IPS-NIHi7 (cell line): ENCODE results near the gene FRMD5.

ENCODE experiments used
- DNase-seq: peaks from one replicate; pipeline ENCODE4 v3.0.0; 2012; ENCODE audit warnings: mixed read lengths; ENCODE audit errors: extremely low spot score

FRMD5 gene

DNA sequence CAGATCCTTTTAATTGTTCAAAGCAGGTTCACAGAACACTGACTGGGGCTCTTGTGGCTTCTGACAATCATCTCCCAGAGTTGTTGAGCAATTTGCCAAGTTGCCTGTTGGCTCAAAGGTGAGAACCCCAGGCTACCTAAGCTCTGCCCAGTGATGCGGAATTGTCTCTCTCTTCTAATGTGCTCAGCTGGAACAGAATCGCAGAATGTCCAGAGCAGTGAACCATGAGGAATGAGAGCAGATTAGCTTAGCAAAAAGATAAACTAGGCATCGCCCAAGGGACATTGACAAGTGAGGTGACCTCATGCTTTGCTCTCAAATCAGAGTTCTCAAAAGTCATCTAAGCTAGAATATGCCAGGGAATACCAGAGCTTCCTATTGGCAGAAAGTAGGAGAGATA, 220.2 kb downstream of the FRMD5 start:
- DNase-seq: no peak

GRCh38 chr15:43969802-43970375, 225.2 kb downstream of the FRMD5 start:
- no peak for DNase-seq

DNA sequence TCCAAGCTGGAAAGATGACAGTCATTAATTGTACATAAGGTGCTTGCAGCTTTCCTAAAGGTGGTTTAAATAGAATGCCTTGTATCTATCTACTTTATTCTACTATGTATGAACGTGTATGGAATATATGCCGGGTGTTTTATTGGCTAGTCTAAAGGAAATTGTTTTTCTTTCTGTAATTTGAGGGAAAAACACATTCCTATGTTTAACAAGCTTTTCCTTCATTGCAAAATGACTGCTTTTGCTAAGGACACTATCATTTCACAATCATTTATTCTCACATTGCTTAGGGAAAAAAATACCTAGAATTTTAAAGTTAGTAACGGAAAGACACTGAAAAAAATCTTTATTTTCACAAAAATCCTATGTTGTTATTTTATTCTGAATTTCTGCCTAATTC, 226.5 kb downstream of the FRMD5 start:
- DNase-seq: no peak

GRCh38 chr15:43966646-43967045, 228.4 kb downstream of the FRMD5 start:
- no peak for DNase-seq

DNA sequence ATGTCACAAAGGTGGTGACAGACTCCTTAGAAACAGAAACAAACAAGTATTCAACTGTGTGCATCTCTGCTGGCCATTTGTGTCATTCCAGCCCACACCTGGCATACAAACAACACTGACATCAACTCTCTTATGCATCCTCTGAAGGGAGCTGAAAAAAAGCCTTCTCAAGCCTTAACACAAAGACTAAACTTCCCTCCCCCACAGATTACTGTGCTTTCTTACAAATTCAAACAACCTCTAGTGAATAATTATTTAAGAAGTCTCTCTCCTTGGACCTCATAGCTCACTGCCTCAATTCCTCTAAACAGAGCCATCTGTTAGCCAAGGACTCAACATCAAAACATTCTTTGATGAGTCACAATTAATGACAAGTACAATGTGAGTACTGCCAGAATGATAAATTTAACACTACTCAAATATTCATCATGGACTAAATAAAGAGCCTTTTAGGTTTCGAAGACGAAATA, 236.2 kb downstream of the FRMD5 start:
- no peak for DNase-seq

DNA sequence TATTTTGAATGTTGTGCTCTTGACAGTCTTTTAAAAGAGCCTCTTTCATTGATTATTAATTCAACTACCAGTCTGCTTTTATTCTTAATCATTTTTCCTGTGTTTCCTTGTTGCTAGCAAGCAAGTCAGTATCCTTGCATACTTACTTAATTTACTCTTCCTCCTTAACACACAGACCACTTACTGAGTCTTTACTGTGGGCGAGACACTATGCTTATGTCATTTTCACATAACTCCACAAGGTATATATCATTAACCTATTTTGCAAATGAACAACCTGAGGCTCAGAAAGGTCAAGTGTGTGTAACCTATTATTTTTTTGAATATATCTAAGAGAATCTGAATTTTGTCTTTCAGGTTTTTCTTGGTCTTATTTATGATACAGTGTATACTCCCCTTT, 237.3 kb downstream of the FRMD5 start:
- no peak for DNase-seq

DNA sequence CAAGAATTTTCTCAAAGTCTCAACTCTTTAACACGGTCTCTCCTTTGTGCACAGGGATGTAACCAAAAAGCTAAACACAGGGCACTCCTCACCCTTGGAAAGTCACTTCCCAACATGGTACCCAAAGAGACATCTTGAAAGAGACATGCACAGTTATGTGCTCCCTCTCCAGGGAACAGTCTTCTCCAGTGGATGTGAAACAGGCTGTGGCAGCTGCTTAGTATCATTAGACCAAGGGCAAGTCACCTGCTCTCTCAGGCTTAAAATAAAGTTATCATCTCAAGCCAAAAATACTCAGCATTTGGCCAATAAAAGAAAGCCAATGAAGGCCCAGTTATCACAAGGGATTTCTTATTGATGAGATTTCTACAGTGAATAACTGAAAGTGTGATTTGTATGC, 239.9 kb downstream of the FRMD5 start:
- no peak for DNase-seq

DNA sequence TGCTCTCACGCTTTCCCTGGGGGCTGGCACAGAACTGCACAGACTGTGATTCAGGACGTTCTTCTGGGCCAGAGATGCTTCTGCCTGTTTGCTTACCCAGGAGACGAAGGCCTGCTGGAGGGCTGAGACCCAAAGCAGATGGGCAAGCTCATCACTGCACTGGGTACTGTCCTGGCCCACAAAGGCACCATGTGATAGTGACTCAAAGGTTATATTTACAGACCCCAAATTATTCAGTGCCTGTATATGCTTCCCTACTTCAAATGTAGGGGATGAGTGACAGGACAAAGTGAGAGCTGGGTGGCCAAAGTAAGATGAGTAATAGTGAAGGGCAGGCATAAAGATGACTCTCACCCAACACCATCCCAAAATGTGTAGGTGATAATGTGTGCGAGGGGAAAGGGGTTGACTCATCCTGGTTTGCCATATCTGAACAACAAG, 240.9 kb downstream of the FRMD5 start:
- DNase-seq: no peak

GRCh38 chr15:43953402-43953801, 241.7 kb downstream of the FRMD5 start:
- DNase-seq: no peak

- no peak for DNase-seq
Observed at GRCh38 chr15:43950531-43950930, 244.5 kb downstream of the FRMD5 start.

DNA sequence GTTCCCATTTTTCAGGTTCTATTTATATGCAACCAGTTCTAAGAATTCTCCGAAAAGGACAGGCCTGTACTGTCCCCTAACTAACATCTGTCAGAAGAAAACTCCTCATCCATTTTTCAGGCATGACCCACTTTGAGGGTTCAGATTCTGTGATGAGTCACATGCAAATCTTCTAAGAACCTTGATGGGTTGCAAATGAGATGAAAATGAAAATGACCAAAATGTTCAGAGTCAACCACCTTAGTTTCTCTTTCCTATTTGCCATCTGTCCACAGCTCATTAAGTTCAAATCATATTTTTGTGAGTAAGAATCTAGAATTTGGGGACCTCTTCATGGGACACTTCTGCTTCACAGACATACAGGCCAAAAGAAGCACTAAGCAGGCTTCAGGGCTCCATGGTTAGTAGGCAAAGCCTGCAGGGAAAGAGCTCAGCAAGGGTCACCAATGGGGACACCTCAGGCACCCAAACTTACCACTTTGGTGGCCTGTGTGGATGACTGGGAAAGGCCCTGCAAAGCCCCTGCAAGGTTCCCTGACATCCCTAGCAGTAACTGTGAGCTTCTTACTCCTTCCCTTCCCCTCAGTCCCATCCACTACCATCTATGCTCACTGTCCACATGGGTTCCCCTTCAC, 246.3 kb downstream of the FRMD5 start:
- no peak for DNase-seq

GRCh38 chr15:43943511-43943910, 251.6 kb downstream of the FRMD5 start:
- no peak for DNase-seq

GRCh38 chr15:43942194-43942593, 252.9 kb downstream of the FRMD5 start:
- no peak for DNase-seq

GRCh38 chr15:43941555-43941954, 253.5 kb downstream of the FRMD5 start:
- no peak for DNase-seq

- DNase-seq: no peak
Observed at GRCh38 chr15:43941071-43941470, 254.0 kb downstream of the FRMD5 start.

DNA sequence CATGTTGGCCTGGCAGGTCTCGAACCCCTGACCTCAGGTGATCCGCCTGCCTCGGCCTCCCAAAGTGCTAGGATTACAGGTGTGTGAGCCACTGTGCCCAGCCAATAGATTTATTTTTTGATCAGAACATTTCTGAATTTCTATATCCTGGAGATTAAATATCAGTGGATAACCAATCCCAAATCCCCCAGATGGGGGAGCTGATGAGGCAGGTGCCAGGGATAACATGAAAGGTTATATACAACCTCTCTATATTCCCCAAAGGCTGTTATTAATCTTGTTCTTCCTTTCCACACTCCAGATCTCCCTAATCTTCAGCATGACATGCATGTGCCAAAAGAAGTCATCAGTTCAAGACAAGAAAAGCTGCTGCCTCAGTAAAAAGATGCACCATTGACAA, 256.0 kb downstream of the FRMD5 start:
- peak; percentile 43 for DNase-seq

DNA sequence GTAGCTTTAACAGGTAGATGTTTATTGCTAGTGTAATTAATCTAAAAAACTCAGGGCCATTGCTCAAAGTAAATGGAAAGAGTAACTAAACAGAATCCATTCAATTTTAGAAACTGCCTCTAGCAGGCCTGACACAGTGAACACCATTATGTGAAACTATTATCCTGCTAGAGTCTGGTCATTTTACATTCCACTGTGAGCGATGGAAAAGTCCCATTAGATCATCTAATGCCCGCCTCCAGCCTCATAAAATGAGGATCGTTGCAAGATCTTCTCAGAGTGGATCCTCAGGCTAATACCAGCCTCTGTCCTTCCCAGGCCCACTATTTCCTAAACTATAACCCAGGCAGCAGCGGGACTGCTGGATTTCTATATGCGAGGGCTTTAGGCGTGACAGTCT, 260.6 kb downstream of the FRMD5 start:
- DNase-seq: no peak

DNA sequence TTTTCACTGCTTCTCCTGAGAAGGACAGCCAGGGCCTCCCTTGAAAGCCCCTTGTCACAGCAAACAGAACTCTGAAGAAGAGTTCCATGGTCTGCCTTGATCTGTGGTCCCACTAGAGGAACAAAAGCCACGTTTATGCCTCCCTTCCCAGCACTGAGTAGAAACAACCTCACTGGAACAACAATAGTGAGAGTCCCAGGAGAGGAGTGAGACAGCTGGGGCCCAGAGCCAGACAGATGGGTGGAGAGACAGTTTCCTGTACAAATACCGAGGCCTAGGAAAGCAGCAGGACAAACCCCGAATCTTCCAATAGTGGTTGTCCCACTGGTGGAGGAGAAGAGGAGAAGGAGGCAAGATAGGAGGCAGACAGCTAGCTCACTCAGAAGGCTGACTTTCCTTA, 262.2 kb downstream of the FRMD5 start:
- DNase-seq: no peak

GRCh38 chr15:43931790-43932435, 263.2 kb downstream of the FRMD5 start:
- no peak for DNase-seq

DNA sequence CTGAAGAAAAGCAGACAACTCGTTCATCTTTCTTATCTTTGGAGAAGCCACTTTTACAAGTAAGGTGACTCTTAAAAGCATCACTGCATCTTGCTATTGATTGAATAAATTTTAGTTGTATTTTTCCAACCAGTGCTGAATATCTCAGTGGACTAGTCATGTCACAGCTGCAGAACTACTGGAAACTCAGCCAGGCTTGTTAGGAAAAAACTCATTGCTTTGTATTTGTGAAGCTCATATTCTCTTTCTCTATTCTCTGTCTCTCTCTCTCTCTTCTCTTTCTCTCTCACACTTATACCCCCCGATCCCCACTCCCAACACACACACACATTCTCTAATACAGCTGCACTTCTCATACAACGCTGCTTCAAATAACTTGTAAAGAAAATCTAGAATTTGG, 264.0 kb downstream of the FRMD5 start:
- no peak for DNase-seq

- no peak for DNase-seq
Observed at GRCh38 chr15:43930556-43930955, 264.5 kb downstream of the FRMD5 start.

DNA sequence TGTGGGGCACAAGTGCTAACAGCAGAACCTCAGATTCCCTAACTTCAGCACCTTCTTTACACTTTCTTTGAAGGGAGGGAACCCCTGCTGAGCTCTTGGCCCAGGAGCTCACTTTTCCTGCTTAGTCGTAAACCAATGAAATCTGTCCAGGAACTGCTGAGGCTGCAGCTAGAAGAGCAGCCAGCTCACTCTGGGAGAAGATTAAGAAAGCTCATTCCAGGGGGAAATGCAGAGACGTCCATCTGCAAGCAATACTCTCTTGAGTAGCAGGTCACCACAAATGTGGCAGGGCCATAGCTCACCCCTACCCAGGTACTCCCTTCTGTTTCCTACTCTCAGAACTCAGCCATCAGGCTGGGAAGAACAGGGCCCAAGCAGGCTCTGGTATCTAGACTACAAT, 265.0 kb downstream of the FRMD5 start:
- DNase-seq: peak; percentile 73

- peak; percentile 67 for DNase-seq
Observed at GRCh38 chr15:43928152-43928551, 266.9 kb downstream of the FRMD5 start.
